Endothelial cell of umbilical vein (primary cell): ENCODE results near the gene MAN1A1.

Experiments
- MAX ChIP-seq: IDR thresholded peaks from 2 replicates; pipeline ENCODE4 v1.6.1; 2011; ENCODE audit not compliant: insufficient read depth, insufficient read length
- POLR2A ChIP-seq: IDR thresholded peaks from 2 replicates; pipeline ENCODE4 v1.6.1; 2012; ENCODE audit warnings: low read depth, mild to moderate bottlenecking, control low read depth, low read length
- POLR2AphosphoS5 ChIP-seq: IDR thresholded peaks from 2 replicates; pipeline ENCODE4 v1.6.1; 2012; ENCODE audit warnings: low read depth, mild to moderate bottlenecking, control low read depth, low read length, moderate library complexity; ENCODE audit not compliant: insufficient read depth

- TF ChIP-seq POLR2AphosphoS5 (no peak), POLR2A (no peak), MAX (no peak)
These were observed 7.1 kb downstream of the MAN1A1 start for GRCh38 chr6:119342430-119342829.
